ENCODE measurements around the gene GOPC. TPM values are rescaled to one million over a fixed set of nuclear protein-coding genes. Genes with fewer than 3 reads are reported as not detected.

The GOPC gene
- total RNA-seq, 4 donors from 2014 or later, result 16.5 to 94.7 (median 26.6) TPM

- no peaks in the 10 kb centered on the region for H3K4me1 ChIP-seq
- no peaks in the 10 kb centered on the region for H3K27me3 ChIP-seq
- no peak overlapping the region for H3K27ac ChIP-seq
- TF ChIP-seq POLR2A (IDR thresholded peaks at IDR 0.05) (no peak), CTCF (IDR thresholded peaks at IDR 0.05) (no peak)
- H3K4me3 ChIP-seq, result no peak overlapping the region
- no peaks in the 10 kb centered on the region for H3K36me3 ChIP-seq
- intact Hi-C loops (cut with DNase I; ENCODE audit: low total_unique reads), result no loop called here
- no peak for DNase-seq
- no peaks in the 10 kb centered on the region for H3K9me3 ChIP-seq
Observed at GRCh38 chr6:117534974-117535373, 67.3 kb downstream of the GOPC start.

DNA sequence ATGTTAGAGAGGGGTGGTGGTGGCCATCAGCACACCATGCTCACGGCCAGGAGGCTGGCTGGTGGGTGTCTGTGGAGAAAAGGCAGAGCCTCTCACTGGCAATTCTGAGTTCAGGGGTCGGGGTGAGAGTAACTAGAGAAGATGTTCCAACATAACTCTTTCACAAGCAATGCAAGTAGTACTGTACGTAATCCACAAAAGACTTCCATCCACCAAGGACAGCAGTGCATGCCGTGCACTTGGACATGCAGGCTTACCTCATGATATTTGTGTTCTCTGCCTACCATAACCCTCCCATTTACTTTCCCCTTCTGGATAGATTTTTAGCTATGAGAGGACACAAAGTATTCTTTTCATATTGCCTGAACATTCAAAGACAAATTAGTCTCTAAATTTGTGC is 68.5 kb downstream of the GOPC start:
- DNase-seq, result no peak
- no peak overlapping the region for H3K4me3 ChIP-seq
- no peaks in the 10 kb centered on the region for H3K4me1 ChIP-seq
- no peak for TF ChIP-seq CTCF (IDR thresholded peaks at IDR 0.05)
- no peak for TF ChIP-seq POLR2A (IDR thresholded peaks at IDR 0.05)
- H3K36me3 ChIP-seq, result no peaks in the 10 kb centered on the region
- H3K27me3 ChIP-seq, result no peaks in the 10 kb centered on the region
- no peaks in the 10 kb centered on the region for H3K9me3 ChIP-seq
- intact Hi-C loops (cut with DNase I; ENCODE audit: low total_unique reads), result no loop called here
- H3K27ac ChIP-seq, result no peak overlapping the region

GRCh38 chr6:117531809-117532725 is 70.2 kb downstream of the GOPC start:
- intact Hi-C loops (cut with DNase I; ENCODE audit: low total_unique reads), result no loop called here
- no peak for DNase-seq
- Histone ChIP-seq H3K4me3 (no peak overlapping the region), H3K27me3 (no peaks in the 10 kb centered on the region), H3K36me3 (no peaks in the 10 kb centered on the region), H3K9me3 (no peaks in the 10 kb centered on the region), H3K27ac (no peak overlapping the region), H3K4me1 (no peaks in the 10 kb centered on the region)
- TF ChIP-seq CTCF (IDR thresholded peaks at IDR 0.05), result no peak
- no peak for TF ChIP-seq POLR2A (IDR thresholded peaks at IDR 0.05)

DNA sequence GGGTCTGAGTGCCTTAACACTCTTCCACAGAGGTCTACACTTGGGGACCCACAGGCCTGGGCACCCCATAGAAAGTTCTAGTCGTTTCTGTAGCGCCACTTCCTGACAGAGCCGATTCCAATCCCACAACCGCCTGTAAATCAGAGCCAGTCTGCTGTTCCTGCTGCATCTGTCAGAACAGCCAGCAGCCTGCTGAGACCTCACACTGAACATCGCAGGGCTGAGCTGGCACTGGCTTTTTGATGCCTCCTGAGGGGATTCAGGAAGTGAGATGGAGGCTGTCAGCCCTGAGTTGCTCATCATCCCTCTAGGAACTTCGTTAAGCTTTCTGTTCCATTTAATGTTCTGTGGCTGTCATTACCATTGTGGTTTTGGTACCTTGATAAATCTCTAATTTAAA is 71.0 kb downstream of the GOPC start:
- Histone ChIP-seq H3K36me3 (no peaks in the 10 kb centered on the region), H3K27me3 (no peaks in the 10 kb centered on the region), H3K9me3 (no peaks in the 10 kb centered on the region), H3K4me1 (no peaks in the 10 kb centered on the region), H3K4me3 (no peak overlapping the region), H3K27ac (no peak overlapping the region)
- intact Hi-C loops (cut with DNase I; ENCODE audit: low total_unique reads), result no loop called here
- DNase-seq, result no peak
- TF ChIP-seq CTCF (IDR thresholded peaks at IDR 0.05) (no peak), POLR2A (IDR thresholded peaks at IDR 0.05) (no peak)

- DNase-seq, result no peak
- no peaks in the 10 kb centered on the region for H3K4me1 ChIP-seq
- no peaks in the 10 kb centered on the region for H3K9me3 ChIP-seq
- TF ChIP-seq CTCF (IDR thresholded peaks at IDR 0.05) (no peak), POLR2A (IDR thresholded peaks at IDR 0.05) (no peak)
- no peaks in the 10 kb centered on the region for H3K27me3 ChIP-seq
- H3K36me3 ChIP-seq, result no peaks in the 10 kb centered on the region
- intact Hi-C loops (cut with DNase I; ENCODE audit: low total_unique reads), result no loop called here
- H3K4me3 ChIP-seq, result no peak overlapping the region
- no peak overlapping the region for H3K27ac ChIP-seq
Observed at GRCh38 chr6:117530467-117531242, 71.7 kb downstream of the GOPC start.
